ENCODE data around the gene TRPM3.
"Not testable (repeated sequence)": the region's sequence is repeated elsewhere in the genome, so short reads cannot be mapped to it uniquely, and the experiment has no call there.

TRPM3 gene

DNA sequence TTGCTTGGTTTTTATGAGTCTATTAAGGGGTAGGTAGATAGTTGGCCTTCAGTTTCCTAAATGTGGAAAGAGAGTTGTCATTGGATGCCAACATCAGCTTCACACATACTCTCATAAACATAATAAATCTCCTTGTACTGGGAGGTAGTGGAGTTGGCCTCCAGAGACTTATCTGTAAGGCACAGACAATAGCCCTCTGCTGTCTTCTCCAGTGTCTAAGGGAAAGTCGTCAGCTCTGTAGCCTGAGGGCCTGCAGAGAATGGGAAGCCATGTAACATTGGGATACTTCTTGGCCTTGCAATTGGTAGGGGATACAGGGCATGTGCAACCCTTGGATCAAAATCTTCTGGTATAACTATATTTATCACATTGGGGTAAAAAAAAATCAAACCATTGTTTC, 375.1 kb downstream of the TRPM3 start:
- no peak for DNase-seq (ENCODE audit: extremely low spot score)
- TF ChIP-seq CTCF (IDR thresholded peaks at IDR 0.05; ENCODE audit: control extremely low read depth, extremely low read depth, low read depth, missing control alignments) = no peak
- ChIA-PET POLR2A (no interaction called here), CTCF (interaction anchor here (1.2 kb wide), 1 partner anchor 14 kb away, joined by 3 read pairs; no protein-coding TSS in a partner anchor)

DNA sequence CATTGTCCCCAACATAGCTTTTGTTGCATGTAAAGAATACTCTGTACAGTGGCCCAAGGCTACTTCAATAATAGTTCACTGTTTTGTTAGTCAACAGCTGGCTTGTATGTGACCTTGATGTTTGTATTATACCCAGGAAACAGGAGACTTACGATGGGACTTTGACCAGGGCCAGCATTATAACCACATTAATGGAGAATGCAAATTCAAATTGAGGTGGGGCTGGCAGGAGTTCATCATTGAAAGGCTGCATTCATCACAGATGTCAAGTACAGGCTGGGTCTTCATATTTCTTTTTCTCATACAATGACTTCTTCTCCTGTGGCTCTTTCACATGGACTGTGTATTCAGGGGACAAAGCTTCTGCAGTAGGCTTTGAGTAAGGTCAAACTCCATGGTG, 396.6 kb downstream of the TRPM3 start:
- POLR2A ChIA-PET = not testable (repeated sequence)

GRCh38 chr9:70724025-70724424, 397.4 kb downstream of the TRPM3 start:
- DNase-seq (ENCODE audit: extremely low spot score); POLR2A ChIA-PET; CTCF ChIA-PET: not testable (repeated sequence)

More for the DNA sequence above, 396.6 kb downstream of the TRPM3 start:
- CTCF ChIA-PET; DNase-seq (ENCODE audit: extremely low spot score): not testable (repeated sequence)

DNA sequence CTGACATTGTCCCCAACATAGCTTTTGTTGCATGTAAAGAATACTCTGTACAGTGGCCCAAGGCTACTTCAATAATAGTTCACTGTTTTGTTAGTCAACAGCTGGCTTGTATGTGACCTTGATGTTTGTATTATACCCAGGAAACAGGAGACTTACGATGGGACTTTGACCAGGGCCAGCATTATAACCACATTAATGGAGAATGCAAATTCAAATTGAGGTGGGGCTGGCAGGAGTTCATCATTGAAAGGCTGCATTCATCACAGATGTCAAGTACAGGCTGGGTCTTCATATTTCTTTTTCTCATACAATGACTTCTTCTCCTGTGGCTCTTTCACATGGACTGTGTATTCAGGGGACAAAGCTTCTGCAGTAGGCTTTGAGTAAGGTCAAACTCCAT, 414.6 kb downstream of the TRPM3 start:
- DNase-seq (ENCODE audit: extremely low spot score); CTCF ChIA-PET; POLR2A ChIA-PET: not testable (repeated sequence)

- CTCF ChIA-PET = no interaction called here
- DNase-seq (ENCODE audit: extremely low spot score) = no peak
- POLR2A ChIA-PET = no interaction called here
- no peak for TF ChIP-seq CTCF (IDR thresholded peaks at IDR 0.05; ENCODE audit: control extremely low read depth, extremely low read depth, low read depth, missing control alignments)
These were observed 420.3 kb downstream of the TRPM3 start for GRCh38 chr9:70701163-70701562.

DNA sequence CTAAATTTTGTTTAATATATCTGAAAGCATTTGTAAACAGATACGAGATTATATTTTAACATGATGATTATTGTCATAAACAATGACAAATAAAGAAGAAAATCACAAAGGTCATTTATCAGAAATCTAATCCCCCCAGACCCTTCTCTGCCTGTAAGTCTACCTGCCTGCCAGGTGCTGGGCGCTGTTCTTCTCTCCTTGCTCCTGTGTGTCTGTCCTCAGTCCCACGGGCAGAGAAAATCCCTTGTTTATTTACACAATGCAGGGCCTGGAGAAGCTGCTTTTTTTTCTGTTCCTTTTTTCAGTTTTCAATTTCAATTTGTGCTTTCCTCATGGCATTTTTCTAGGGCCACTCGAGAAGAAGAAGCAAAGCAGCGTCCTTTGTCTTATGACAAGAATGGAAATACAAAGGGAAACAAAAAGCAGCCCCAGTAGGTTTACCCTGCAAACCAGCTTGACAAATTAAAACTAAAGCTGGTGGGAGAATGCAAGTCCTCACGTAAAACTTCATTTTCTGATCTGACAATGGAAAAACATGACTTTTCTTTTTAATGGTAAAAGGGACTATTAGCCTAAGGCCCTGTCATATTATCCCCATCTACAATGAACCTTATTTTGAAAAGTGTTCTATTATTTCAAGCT, 424.6 kb downstream of the TRPM3 start:
- DNase-seq (ENCODE audit: extremely low spot score) = no peak
- no peak for TF ChIP-seq CTCF (IDR thresholded peaks at IDR 0.05; ENCODE audit: control extremely low read depth, extremely low read depth, low read depth, missing control alignments)
- ChIA-PET CTCF (no interaction called here), POLR2A (no interaction called here)

DNA sequence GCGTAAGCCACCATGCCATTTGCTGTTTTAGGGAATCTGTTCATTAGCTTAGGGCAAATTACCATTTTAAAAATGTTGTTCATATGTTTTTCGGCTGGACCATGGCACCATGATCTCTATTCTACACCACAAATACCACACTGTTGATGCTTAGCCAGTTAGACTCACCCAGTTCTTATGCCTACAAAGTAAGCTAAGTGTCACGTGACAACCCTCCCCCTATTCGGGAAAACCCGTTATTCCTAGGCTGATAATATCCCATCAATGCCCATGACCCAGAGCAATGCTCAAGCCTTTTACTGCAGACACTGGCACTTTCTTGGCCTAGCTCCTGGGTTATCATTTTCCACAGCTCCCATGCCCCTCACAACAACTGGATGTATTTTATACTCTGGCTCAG, 426.7 kb downstream of the TRPM3 start:
- ChIA-PET CTCF (no interaction called here), POLR2A (no interaction called here)
- DNase-seq (ENCODE audit: extremely low spot score) = no peak
- TF ChIP-seq CTCF (IDR thresholded peaks at IDR 0.05; ENCODE audit: control extremely low read depth, extremely low read depth, low read depth, missing control alignments) = no peak

DNA sequence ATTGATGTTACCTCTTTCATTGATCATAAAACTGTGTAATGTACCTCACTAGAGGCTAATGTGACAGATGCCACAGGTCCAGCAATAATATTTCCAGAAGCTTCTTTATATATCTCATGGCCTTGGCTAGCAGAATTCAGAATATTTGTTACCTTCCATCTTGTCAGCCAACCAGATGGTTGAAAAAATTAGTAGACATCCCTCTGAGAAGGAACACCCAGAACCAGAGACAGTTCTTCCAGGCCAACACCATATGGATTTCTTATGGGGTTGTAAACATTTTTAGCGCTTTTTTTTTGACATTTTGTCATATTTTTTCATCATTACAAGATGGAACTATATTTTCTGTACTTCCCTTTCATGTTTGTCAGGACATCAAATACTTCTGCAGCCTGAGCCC, 428.2 kb downstream of the TRPM3 start:
- ChIA-PET CTCF (no interaction called here), POLR2A (no interaction called here)
- no peak for TF ChIP-seq CTCF (IDR thresholded peaks at IDR 0.05; ENCODE audit: control extremely low read depth, extremely low read depth, low read depth, missing control alignments)
- DNase-seq (ENCODE audit: extremely low spot score) = no peak
